ENCODE data around the gene NEAT1. TPM values are rescaled to one million over a fixed set of nuclear protein-coding genes. Genes with fewer than 3 reads are reported as not detected.
A peak's percentile ranks its signal among the peaks of the same experiment; 100 is the strongest.

Gene NEAT1
- total RNA-seq = 109 and 172 TPM in 2 replicates
- polyA plus RNA-seq (2012) = 542 TPM

DNA sequence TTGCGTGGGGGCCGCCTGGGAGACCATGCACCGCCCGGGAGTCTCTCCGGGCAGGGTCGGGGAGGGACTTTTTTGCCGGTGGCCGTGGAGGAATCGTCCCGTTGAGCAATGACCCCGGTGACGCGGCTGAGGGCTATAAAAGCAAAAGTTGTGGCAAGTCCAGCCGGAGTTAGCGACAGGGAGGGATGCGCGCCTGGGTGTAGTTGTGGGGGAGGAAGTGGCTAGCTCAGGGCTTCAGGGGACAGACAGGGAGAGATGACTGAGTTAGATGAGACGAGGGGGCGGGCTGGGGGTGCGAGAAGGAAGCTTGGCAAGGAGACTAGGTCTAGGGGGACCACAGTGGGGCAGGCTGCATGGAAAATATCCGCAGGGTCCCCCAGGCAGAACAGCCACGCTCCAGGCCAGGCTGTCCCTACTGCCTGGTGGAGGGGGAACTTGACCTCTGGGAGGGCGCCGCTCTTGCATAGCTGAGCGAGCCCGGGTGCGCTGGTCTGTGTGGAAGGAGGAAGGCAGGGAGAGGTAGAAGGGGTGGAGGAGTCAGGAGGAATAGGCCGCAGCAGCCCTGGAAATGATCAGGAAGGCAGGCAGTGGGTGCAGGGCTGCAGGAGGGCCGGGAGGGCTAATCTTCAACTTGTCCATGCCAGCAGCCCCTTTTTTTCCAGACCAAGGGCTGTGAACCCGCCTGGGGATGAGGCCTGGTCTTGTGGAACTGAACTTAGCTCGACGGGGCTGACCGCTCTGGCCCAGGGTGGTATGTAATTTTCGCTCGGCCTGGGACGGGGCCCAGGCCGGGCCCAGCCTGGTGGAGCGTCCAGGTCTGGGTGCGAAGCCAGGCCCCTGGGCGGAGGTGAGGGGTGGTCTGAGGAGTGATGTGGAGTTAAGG is at the start of gene NEAT1:
TSS of gene NEAT1 (plus strand) at position 166 of the 883 bp plus-strand sequence.
- peak; percentile 97 for DNase-seq (ENCODE audit: low read depth)

DNA sequence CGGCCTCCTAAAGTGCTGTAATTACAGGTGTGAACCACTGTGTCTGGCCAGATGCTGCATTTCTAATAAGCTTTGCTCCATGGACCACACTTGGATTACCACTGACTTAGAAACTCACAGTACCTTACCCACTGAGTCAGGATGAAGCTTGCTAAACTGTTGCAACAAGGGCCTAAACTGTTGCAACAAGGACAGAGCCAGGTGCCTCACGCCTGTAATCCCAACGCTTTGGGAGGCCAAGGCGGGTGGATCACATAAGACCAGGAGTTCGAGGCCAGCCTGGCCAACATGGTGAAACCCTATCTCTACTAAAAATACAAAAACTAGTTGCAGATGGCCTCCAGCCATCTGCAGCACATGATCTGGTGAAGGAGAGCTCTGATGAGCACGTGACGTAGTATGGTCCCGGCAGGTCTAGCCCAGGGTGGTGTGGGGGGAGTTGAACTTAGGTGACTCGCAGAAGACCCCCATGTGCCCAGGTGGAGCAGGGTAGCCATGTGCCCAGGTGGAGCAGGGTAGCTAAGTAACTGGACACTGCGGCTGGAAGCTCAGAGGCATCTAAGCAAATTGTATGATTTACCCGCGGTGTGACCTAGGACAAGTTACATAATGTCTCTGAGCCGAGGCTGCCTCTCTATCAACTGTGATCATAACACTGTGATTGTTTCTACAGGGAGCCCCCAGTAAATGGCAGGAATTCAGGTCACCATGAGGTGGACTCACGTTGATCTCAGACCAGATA is 48.6 kb upstream of the NEAT1 start:
- DNase-seq (ENCODE audit: low read depth) = no peak

DNA sequence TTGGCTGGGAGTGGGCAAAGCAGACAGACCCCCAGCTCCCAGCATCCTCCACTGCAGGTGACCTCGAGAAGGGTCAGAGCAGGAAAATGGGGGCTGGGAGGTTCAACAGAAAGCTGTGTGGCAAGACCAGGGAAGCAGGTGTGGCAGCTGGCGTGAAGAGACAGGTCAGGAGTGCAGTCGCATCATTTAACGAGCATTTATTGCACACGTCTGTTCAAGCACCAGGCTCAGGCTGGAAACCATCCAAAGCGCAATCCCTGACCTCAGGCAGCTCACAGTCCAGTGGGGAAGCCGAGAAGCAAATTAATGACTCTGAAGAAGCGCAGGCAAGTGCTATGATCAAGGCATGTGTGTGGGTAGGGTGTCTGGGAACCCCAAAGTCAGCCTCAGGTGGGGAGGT is 47.6 kb upstream of the NEAT1 start:
- no peak for DNase-seq (ENCODE audit: low read depth)

DNA sequence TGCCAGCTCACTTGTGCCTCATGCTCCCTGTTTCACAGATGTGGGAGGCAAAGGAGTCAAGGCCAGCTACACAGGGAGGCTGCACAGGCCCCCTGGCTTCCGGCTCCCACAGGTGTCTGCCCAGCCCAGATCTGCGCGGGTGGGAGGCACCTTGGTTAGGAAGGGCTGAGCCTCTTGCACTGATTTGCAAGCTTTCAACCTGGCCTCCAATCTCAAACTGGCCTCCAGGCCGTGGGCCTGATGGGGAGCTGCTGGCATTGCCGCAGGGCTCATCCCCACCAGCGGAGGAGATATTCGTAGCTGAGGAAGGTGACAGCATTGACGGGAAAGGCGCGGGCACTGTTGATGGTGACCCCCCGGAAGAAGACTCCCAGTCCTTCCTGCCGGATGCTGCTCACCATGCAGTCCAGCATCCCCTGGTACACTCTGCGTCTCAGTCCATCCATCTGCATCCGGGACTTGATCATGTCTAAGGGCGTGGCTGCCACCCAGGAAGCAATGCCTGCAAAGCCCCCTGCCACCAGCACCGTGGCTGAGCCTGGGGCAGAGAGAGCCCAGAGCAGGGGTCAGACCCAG is 46.4 kb upstream of the NEAT1 start:
- no peak for DNase-seq (ENCODE audit: low read depth)

DNA sequence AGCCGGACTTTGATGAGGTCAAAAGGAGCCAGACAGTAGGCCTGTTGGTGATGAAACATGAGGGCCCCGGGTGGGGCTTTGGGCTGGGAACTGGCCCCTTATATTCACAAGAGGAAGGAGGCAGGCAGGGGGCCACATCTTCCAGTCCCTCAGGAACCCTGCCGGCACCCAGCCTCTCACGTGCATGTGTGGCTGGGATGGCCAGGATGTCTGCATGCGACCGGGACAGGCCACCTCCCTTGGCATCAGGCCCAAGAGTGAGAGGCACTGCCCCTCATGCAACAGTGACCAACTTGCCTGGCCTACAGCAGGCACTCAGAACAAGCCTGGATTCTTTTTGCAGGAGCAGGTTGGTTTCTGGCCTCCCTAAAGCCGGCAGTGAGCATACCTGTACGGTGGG is 45.6 kb upstream of the NEAT1 start:
- no peak for DNase-seq (ENCODE audit: low read depth)

DNA sequence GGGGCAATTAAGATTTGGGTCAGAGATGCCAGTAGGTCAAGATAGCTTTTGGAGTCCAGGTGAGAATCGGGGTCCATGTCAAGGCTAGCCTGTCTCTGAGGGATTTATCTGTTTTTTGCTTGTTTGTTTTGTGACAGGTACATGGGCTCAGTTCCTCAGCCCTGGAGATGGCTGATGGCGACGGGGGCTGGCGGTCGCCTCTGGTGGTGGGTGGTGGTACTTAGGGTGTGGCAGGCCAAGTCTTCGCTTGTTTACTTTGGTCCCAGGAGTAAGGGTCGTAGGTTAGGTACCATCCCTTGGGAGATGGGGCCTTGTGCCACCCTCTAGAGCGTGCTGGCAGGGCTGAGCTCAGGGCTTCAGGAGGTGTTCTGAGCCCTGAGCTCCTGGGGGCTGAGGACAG is 44.8 kb upstream of the NEAT1 start:
- DNase-seq (ENCODE audit: low read depth) = no peak

DNA sequence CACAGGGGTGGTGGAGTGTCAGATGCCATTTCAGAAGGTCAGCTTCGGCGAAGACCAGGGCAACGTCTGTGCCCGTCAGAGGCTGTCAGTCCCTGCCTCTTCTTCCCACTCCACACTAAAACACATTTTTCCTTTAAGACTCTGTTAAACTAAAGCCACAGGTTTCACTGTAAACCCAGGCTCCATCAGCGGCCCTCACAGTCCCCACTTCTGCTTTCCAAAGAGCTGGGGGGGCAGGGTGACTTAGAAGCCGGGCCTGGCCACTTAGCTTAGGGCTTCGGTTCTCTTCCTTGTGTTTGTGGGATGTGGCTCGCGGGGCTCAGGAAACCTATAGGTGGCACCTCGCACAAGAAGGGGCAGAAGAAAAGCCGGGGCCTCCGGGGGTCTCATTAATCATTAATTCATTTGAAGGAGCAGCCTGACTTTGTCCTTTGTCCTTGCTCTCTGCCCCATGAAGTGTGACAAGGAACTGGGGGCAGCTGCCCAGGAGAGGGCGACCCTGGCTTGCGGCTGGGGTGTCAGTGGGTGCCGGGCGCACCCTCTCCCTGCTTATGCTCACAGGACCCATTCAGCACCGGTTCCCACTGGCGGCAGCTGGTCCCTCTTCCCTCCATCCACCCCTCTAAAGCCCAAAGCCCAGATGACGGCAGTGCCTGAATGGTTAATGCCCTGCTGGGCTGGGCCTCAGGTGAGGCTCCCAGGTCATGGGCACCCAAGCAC is 44.2 kb upstream of the NEAT1 start:
- no peak for DNase-seq (ENCODE audit: low read depth)

DNA sequence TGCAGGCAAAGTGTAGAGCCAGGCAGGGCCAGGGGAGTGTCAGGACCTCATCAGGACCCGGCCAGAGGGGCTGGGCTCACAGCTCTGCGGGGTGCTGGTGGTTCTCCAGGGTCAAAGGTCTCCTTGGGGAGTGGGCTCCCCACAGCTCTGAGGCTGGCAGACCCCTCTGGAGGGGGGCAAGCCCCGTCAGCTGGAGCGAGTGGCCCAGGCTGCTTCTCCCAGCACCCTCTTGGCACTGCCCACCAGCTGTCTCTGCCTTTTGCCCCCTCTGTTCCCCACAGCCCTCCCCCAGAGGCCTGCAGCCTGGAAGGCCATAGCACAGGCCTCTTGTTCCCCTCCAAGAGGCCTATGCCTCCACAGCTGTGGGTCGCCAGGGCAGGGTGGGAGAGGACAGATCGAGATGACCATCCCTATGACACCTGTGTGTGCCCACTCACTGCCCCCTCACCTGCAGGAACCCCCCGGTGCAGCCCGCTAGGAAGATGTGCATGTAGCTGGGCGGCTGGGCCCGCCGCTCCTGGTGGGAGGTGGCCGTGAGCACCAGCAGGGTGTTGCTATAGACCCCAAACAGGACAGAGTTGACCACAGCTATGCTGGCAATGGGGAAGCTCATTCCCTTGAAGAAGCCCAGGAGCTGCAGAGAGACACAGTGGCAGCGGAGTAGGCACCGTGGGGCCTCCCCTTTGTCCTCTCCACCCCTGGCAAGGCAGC is 43.5 kb upstream of the NEAT1 start:
- DNase-seq (ENCODE audit: low read depth) = no peak

DNA sequence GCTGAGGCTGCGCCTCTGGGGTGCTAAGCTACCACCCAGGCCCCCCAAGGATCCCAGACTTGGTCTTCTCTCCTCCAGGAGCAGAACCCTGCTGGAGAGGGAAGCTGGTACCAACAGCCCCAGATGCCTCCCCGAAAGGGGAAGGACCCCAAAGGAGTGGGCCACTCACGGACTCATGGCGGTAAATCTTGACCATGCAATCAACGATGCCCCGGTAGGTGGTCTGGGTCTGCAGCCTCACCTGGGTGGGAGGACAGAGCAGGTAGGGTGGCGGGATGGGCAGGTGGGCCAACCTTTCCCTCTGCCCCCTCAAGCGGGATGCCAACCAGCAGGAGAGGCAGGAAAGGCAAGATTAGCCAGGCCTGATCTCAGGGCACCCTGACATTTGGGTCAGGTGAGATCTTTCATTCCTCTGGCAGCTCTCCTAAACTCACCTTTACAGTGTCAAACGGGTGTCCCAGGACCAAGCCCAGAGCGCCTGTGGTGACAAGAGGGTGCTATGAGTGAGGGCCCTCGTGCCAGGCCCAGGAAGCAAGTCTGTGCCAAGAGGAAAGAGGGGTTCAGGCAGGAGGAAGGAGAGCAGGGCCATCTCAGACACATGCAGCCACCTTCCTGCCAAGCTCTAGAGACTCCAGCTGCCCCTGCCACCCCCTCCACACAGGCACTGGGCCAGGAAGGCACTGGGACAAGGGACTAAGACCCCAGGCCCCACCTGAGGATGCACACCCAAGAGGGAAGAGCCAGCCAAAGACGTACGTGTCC is 42.7 kb upstream of the NEAT1 start:
- DNase-seq (ENCODE audit: low read depth) = no peak

DNA sequence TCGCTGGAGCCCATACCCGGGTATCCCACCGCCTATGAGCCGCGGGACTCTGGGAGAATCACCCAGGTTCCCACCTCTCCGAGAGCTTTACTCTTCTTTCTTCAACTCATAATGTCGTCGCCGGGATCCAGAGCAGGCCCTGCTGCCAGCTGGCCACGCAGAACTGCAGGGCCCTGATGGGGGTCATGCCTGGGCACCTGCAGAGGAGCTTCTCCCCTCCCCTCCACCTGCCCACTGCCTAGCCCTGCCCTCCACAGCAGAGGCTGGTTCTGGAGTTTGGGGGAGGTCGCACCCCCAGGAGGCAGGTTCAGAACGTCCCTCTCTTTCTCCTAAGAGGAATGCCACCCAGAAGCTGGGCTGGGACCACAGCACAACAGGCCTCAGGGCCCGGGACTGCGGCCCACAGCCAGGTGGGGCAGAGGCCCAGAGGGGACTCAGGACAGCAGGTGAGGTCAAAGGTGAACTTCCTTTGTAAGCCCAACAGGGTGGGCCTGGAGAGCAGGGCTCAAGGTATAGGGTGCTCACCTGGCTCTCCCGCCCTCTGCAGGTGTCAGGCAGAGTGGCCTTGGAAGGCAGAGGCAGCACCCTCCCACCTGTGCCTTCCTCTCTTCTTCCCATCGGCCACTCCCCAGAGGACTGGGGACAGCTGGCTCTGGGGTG is 42.0 kb upstream of the NEAT1 start:
- no peak for DNase-seq (ENCODE audit: low read depth)

DNA sequence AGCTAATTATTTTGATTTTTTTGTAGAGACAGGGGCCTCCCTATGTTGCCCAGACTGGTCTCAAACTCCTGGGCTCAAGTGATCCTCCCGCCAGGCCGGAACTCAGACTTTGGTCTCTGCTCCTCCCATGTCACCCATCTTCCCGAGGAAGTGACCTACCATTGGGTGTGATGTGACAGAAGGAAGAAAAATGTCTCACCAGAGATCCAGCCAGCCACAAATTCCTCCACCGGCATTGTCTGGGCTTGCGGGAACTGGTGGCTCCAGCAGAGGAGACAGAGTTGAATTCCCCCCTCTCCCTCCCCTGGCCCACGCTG is 40.9 kb upstream of the NEAT1 start:
- peak; percentile 87 for DNase-seq (ENCODE audit: low read depth)

DNA sequence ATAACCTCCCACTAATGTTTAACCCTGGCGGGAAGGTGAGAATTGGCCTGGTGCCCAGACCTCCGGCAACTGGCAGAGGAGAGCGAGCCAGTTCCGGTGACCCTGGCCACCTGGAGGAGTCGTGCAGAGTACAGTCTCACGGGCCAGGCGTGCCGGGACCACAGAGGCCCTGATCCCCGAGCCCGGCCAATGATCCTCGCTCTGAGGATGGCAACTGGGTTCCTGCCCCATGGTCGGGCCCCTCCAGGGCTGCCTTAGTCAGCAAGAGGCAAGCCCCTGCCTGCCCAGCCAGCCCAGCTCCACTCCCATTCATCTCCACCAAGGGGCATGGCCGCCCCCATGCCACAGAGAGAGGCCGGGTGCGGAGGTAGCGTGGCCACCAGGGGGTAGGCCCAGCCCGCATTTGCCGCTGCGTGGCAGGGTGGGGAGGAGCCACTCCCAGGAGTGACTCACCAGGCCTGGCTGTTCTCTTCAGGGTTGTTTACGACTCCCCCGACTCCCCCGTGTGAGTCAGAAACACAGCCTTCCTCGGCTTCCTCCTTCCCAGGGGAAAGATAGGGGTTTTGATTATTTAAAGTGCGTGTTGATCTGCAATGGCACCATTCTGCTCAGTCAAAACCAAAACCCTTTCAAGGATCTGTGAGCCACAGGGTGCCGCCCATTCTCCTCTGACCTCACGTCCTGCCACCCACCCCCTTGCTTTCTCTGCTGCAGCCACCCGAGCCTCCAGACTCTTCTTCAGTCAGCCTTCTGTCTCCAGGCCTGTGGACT is 40.4 kb upstream of the NEAT1 start, which contains the start of gene SLC25A45:
TSS of gene SLC25A45 (minus strand) at position 614 of the 771 bp plus-strand sequence. CDS start 695 bp downstream, outside the sequence.
- peak; percentile 98 for DNase-seq (ENCODE audit: low read depth)

DNA sequence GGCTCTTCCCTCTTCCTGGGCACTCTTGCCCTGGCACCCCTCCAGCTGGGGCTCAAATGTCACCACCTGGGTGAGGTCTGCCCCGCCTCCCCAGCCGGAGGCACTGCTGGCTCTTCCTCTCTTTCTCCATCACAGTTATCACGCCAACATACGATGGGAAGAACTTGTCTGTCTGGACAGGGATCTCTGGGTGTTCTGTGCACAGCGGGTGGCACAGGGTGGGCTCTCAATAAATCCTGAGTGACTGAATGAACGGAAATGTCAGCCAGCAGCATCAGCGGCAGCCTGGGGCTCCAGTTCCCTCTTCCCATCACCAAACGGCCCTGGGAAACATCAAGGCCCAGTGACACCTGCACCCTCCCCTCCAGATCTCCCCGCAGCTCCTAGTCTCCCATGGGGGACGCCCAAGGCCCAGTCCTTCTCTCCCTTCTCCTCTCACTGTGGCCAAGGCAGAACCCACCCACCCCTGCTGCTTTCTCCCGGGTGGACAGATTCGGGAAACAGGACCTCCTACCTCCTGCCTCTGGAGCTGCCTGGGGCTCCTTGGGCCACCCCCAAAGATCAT is 39.7 kb upstream of the NEAT1 start:
- peak; percentile 95 for DNase-seq (ENCODE audit: low read depth)

DNA sequence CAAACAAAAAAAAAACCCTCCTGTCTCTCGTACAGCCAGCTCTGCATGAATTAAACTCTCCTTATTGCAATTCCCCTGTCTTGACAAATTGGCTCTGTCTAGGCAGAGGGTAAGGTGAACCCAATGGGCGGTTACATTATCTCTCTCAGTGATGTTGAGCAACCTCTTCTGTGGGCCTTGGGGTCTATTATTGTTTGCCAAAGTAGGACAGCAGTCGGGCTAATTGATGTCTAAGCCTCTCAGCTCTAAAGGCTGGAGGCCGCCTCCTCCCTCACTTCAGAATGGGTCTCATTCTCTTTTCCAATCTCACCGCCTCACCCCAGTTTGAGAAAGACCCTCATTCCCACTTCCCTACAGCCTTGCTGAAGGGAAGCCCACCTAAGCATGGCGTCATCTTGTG is 38.8 kb upstream of the NEAT1 start:
- no peak for DNase-seq (ENCODE audit: low read depth)

DNA sequence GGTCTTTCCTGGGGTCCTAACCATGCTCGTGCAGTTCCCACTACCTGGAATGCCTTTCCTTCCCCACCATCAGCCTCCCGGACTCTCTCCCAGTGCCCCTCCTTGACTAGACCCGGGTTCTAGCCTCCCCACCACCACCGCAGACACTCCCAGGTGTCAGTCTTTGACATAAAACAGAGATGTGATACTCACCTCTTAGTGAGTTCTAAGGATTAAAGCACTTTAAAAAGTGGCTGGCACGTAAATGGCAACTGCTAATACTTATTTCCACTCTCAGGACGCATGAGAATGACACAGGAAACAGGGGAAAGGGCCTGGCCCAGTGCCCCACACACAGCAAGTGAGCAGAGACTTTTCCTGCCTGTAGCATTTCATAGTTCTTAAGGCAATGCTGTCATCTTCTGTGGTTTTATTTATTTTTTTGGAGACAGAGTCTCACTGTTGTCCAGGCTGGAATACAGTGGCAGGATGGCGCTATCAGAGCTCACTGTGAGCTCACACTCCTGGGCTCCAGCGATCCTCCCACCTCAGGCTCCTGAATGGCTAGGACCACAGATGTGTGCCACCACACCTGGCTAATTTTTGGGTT is 38.2 kb upstream of the NEAT1 start:
- DNase-seq (ENCODE audit: low read depth) = no peak

DNA sequence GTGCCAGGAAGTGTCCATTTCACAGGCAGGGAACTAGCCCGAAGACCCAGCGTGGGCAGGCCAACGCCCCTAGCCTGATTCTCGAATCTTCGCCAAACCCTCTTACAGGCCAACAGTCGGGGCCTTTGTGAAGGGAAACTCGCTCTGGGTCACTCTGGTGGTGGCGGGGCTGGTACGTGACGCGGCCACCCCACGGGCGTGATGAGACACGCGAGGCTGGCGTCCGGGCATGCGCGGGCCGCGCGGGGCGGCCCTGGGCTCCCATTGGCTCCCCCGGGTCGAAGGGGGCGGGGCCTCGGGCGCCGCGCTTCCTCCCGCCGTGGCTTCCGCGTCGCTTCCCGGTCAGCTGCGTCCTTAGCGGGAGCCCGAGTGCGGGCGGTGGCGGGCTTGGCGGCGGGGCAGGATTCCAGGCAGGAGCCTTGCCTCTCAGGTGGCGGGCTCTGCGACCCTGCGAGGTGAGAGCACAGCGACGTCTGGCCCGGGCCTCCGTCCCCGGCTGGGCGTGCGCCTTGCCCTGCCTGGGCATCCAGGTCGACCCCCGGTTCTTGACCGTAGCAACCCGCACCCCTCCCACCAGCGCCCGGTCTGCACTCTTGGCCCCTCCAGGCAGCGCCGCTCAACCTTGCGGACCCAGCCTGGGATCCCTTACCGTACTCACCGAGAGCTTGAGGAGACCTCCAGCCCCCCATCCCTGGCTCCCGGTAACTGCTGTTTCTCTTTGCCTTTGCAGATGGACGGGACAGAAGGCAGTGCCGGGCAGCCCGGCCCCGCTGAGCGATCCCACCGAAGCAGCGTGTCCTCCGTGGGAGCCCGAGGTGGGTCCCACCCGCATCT is 36.1 kb upstream of the NEAT1 start, which contains the start of gene FRMD8:
TSS of gene FRMD8 (plus strand) at position 331 of the 834 bp plus-strand sequence. CDS start at position 731, 400 bp downstream.
- peak; percentile 87 for DNase-seq (ENCODE audit: low read depth)

DNA sequence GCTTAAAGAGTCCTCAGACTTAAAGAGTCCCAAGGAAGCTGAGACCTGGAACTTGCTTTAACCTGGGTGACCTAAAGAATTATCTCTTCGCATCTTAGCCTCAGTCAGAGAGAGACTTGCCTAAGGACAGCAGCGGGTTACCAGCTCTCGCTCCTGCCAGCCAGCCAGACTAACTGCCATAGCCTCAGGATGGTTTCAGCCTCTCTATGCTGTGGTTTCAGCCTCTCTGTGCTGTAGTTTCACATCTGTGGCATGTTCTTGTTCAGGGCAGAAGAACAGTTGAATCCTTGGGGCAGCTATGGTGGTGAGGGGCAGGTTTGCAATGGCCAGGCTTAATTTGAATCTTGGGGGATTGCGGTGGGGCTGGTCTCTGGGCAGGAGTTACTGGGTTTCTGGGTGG is 33.9 kb upstream of the NEAT1 start:
- DNase-seq (ENCODE audit: low read depth) = no peak
